Mesenchymal stem cell (in vitro differentiated cells and primary cell): ENCODE data around the gene IL1RL2.

ENCODE experiments used
- DNase-seq: peaks from one replicate; pipeline ENCODE4 v3.0.0-alpha.2; 2013
- H2AFZ ChIP-seq: one replicate; pipeline ENCODE4 v1.6.1; 2013; ENCODE audit warnings: low read depth, mild to moderate bottlenecking, control low read depth, inconsistent platforms, low read length, moderate library complexity
- H2AK5ac ChIP-seq: 2 replicates; pipeline ENCODE4 v1.6.1; 2013; ENCODE audit warnings: low read length, moderate library complexity, mild to moderate bottlenecking, inconsistent platforms; ENCODE audit not compliant: severe bottlenecking
- H2BK120ac ChIP-seq: one replicate; pipeline ENCODE4 v1.6.1; 2013; ENCODE audit warnings: low read depth, mild to moderate bottlenecking, inconsistent platforms, low read length, moderate library complexity
- H2BK12ac ChIP-seq, 2 experiments: one replicate each; pipeline ENCODE4 v1.6.1; 2013; ENCODE audit warnings: inconsistent platforms in 2 of 2, low read length in 2 of 2, mild to moderate bottlenecking in 2 of 2, moderate library complexity in 2 of 2, control low read depth in 1 of 2
- H2BK15ac ChIP-seq: one replicate; pipeline ENCODE4 v1.6.1; 2013; ENCODE audit warnings: mild to moderate bottlenecking, low read depth, inconsistent platforms; ENCODE audit not compliant: poor library complexity, severe bottlenecking
- H2BK5ac ChIP-seq: 2 replicates; pipeline ENCODE4 v1.6.1; 2013; ENCODE audit warnings: low read depth, mild to moderate bottlenecking, low read length, control low read depth, inconsistent platforms; ENCODE audit not compliant: poor library complexity, severe bottlenecking
- H3K14ac ChIP-seq, 2 experiments: one replicate each; pipeline ENCODE4 v1.6.1; 2013; ENCODE audit warnings: inconsistent platforms in 2 of 2, low read length in 2 of 2, control low read depth in 1 of 2, mild to moderate bottlenecking in 1 of 2, moderate library complexity in 1 of 2
- H3K18ac ChIP-seq, 2 experiments: one replicate each; pipeline ENCODE4 v1.6.1; 2013; ENCODE audit warnings: inconsistent platforms in 2 of 2, low read length in 2 of 2, control low read depth in 1 of 2, low read depth in 1 of 2, mild to moderate bottlenecking in 1 of 2
- H3K23ac ChIP-seq, 2 experiments: one replicate each; pipeline ENCODE4 v1.6.1; 2013; ENCODE audit warnings: inconsistent platforms in 2 of 2, low read length in 2 of 2, mild to moderate bottlenecking in 2 of 2, moderate library complexity in 2 of 2, control low read depth in 1 of 2
- H3K27ac ChIP-seq: 2 replicates; pipeline ENCODE4 v1.5.1; 2013; ENCODE audit warnings: mild to moderate bottlenecking, moderate library complexity, low read length, control low read depth, inconsistent platforms; ENCODE audit not compliant: poor library complexity, severe bottlenecking
- H3K27me3 ChIP-seq, 2 experiments: 2 replicates each; pipeline versions ENCODE4 v1.6.1 to v1.7.0; 2013; ENCODE audit warnings: low read length in 2 of 2, mild to moderate bottlenecking in 2 of 2, moderate library complexity in 2 of 2, control low read depth in 1 of 2, inconsistent platforms in 1 of 2; ENCODE audit not compliant: control insufficient read depth in 1 of 2, insufficient read depth in 1 of 2
- H3K36me3 ChIP-seq, 2 experiments: 2 replicates each; pipeline versions ENCODE4 v1.6.1 to v1.7.0; 2013; ENCODE audit warnings: low read length in 2 of 2, control low read depth in 1 of 2, inconsistent platforms in 1 of 2, low read depth in 1 of 2, mild to moderate bottlenecking in 1 of 2; ENCODE audit not compliant: insufficient read depth in 2 of 2, control insufficient read depth in 1 of 2
- H3K4ac ChIP-seq, 2 experiments: one replicate each; pipeline ENCODE4 v1.6.1; 2013; ENCODE audit warnings: inconsistent platforms in 2 of 2, low read length in 2 of 2, mild to moderate bottlenecking in 2 of 2, moderate library complexity in 2 of 2, control low read depth in 1 of 2, low read depth in 1 of 2
- H3K4me1 ChIP-seq: 2 replicates; pipeline ENCODE4 v1.6.1; 2013; ENCODE audit warnings: low read depth, low read length, control low read depth; ENCODE audit not compliant: control insufficient read depth, insufficient read depth
- H3K4me2 ChIP-seq: 2 replicates; pipeline ENCODE4 v1.6.1; 2013; ENCODE audit warnings: low read length, mild to moderate bottlenecking, inconsistent platforms; ENCODE audit not compliant: poor library complexity, severe bottlenecking
- H3K4me3 ChIP-seq, 2 experiments: 2 replicates each; pipeline versions ENCODE4 v1.5.1 to v1.7.0; 2013; ENCODE audit warnings: low read length in 2 of 2, mild to moderate bottlenecking in 2 of 2, control low read depth in 1 of 2, low read depth in 1 of 2; ENCODE audit not compliant: insufficient read depth in 1 of 2
- H3K79me1 ChIP-seq: replicated peaks from 2 replicates; pipeline ENCODE4 v1.6.1; 2013; ENCODE audit warnings: mild to moderate bottlenecking, control low read depth, low read length, inconsistent platforms; ENCODE audit not compliant: poor library complexity, severe bottlenecking
- H3K9ac ChIP-seq: 2 replicates; pipeline ENCODE4 v1.7.0; 2013; ENCODE audit warnings: mild to moderate bottlenecking, low read length, moderate library complexity
- H3K9me3 ChIP-seq: 2 replicates; pipeline ENCODE4 v1.7.0; 2013; ENCODE audit warnings: mild to moderate bottlenecking, low read length; ENCODE audit not compliant: control insufficient read depth
- H4K8ac ChIP-seq: one replicate; pipeline ENCODE4 v1.6.1; 2013; ENCODE audit warnings: inconsistent platforms, mild to moderate bottlenecking, low read length, moderate library complexity
- H4K91ac ChIP-seq: one replicate; pipeline ENCODE4 v1.6.1; 2013; ENCODE audit warnings: mild to moderate bottlenecking, low read length, inconsistent platforms
- WGBS: methylation state at CpG from one replicate; pipeline ENCODE4 v1.1.7; 2013; ENCODE audit warnings: mixed read lengths; 5-methylcytosine and 5-hydroxymethylcytosine counted together

Gene IL1RL2

DNA sequence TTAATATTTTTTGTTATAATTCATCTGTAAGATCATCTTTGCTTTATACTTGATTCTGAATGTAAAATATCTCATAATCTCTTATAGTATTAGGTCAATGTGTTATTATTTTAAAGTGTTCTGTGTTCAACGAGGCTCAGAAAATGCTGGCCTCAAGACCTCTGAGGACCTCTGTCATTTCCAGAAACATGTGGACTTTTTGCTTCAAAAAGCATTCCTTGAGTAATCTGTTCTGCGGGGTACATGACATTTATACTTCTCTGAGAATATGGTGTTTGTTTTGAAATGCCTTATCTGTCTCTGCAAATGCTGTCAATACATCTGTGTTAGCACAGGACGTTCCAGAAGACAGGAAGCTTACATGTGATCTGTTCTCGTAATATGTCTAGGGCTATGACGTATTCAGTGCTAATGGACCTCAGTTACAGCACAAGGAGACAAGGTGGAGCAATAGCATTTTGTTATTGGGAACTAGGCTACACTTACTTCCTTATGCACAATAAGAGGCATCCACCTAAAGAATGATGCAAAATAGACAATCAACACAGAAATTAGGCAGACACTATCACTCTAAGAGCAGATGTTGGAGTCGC lies 86.9 kb downstream of the IL1RL2 start:
- Histone ChIP-seq H3K14ac (no peak overlapping the region), H2BK12ac (no peak overlapping the region), H3K9ac (no peak overlapping the region), H3K23ac (no peak overlapping the region), H4K91ac (no peak overlapping the region), H3K4ac (no peak overlapping the region), H3K4me1 (peaks cover 1% of the 10 kb centered on the region), H3K79me1 (no peaks in the 10 kb centered on the region), H2BK15ac (no peak overlapping the region), H3K18ac (no peak overlapping the region), H3K9me3 (no peaks in the 10 kb centered on the region), H4K8ac (peak overlapping the region; percentile 46), H2AK5ac (no peak overlapping the region), H3K4me3 (no peak overlapping the region), H3K27ac (no peak overlapping the region), H2BK5ac (no peak overlapping the region), H2BK120ac (no peak overlapping the region), H3K36me3 (no peaks in the 10 kb centered on the region), H3K27me3 (peaks cover 8 to 87% of the 10 kb centered on the region in 2 experiments), H2AFZ (no peak overlapping the region), H3K4me2 (no peak overlapping the region)
- peak; percentile 94 for DNase-seq
- WGBS = 34% methylated on average over 6 of the region's 6 CpGs

DNA sequence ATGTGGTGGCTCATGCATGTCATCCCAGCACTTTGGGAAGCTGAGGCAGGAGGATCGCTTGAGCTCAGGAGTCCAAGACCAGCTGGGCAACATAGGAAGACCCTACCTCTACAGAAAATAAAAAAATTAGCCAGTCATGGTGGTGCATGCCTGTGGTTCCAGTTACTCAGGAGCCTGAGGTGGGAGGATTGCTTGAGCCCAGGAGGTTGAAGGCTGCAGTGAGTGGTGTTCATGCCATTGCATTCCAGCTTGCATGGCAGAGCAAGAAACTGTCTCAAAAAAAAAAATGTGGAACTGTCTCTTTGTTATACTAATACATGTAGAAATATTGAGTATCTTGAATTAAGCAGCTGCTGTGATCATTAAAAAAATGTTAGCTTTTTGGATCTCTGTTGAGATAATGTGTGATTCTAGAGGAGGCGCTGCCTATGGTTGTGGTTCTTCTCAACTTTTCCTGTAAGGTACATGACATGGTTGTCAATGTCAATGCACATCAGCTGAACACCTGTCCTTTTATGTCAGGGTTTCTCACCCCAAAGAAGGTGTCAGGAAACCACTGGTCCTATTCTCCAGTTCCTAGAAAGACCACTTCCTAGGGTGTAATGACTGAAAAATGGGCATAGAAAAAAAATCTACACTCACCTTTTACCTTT lies 89.9 kb downstream of the IL1RL2 start:
- Histone ChIP-seq H3K4ac (no peak overlapping the region), H3K18ac (no peak overlapping the region), H3K4me1 (no peaks in the 10 kb centered on the region), H3K27ac (no peak overlapping the region), H2BK5ac (no peak overlapping the region), H3K4me3 (no peak overlapping the region), H3K36me3 (no peaks in the 10 kb centered on the region), H3K9ac (no peak overlapping the region), H2BK12ac (no peak overlapping the region), H3K79me1 (no peaks in the 10 kb centered on the region), H2BK15ac (no peak overlapping the region), H3K27me3 (peaks cover 4 to 90% of the 10 kb centered on the region in 2 experiments), H3K23ac (no peak overlapping the region), H2AFZ (no peak overlapping the region), H2AK5ac (no peak overlapping the region), H2BK120ac (no peak overlapping the region), H4K8ac (no peak overlapping the region), H3K9me3 (no peaks in the 10 kb centered on the region), H3K4me2 (no peak overlapping the region), H3K14ac (no peak overlapping the region), H4K91ac (no peak overlapping the region)
- DNase-seq = no peak
- 100% methylated on average over 2 of the region's 2 CpGs for WGBS

DNA sequence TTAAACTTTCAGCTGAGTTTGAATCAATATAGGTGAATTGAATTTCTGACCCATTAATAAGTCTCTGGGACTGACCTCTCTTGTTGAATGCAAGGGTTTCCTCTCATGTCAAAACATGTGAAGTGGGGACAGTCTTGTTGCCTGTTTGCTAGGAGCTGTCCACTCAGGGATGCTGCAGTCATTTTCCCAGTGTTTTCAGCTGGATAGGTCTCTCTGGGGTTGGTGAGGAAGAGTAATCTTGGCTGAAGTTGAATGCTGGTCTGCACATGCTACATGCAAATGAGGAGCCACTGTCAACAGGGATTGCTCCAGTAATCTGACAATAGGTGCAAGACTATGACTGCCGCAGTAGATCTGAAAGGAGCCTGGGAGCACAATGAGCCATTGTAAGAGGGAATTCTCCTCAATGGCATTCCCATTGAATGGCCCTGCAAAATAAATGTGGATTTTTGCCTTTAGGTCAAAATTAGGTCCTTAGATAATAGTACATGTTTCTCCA lies 90.4 kb downstream of the IL1RL2 start:
- Histone ChIP-seq H3K27ac (no peak overlapping the region), H3K9me3 (no peaks in the 10 kb centered on the region), H4K8ac (no peak overlapping the region), H3K4me2 (no peak overlapping the region), H3K36me3 (no peaks in the 10 kb centered on the region), H3K14ac (no peak overlapping the region), H3K27me3 (peaks cover 4 to 86% of the 10 kb centered on the region in 2 experiments), H2AFZ (no peak overlapping the region), H4K91ac (no peak overlapping the region), H3K4me3 (no peak overlapping the region), H2BK15ac (no peak overlapping the region), H3K9ac (no peak overlapping the region), H3K4me1 (no peaks in the 10 kb centered on the region), H3K79me1 (no peaks in the 10 kb centered on the region), H2BK12ac (no peak overlapping the region), H3K4ac (no peak overlapping the region), H2BK5ac (no peak overlapping the region), H2AK5ac (no peak overlapping the region), H3K18ac (no peak overlapping the region), H2BK120ac (no peak overlapping the region), H3K23ac (no peak overlapping the region)
- DNase-seq = no peak
- WGBS = 94% methylated on average over 1 of the region's 1 CpG

DNA sequence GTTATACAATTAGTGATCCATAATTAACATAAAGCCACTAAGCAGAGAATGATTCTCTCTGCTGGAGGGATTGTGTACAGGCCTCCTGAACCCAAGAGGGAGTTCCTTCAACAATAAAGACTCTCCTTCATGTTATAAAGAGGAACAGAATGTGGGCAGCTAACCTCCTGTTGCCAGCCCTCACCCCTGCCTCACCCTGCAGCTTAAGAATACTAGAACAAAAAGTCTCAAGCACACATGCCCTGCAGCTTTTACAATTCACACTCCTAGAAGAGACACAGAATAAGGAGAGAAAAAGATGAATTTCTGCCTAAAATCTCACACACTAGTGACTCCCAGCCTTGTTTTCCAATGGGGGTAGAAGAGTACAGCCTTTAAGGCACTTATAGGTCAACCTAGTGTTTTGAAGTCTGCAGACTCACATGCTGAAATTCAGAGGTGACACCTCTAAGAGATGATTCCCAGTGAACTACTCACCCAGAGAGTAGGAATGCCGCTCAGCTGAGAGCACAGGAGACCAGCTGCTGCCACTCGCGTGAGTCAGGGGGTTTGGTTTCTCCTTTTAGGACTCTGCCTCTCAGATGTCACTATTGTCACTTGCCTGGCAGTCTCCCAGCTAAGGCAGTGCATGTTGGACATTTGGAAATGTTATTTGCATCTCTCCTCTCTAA lies 92.0 kb downstream of the IL1RL2 start:
- H2BK120ac ChIP-seq = no peak overlapping the region
- no peak overlapping the region for H2BK12ac ChIP-seq
- H3K14ac ChIP-seq = no peak overlapping the region
- no peaks in the 10 kb centered on the region for H3K4me1 ChIP-seq
- no peak overlapping the region for H4K8ac ChIP-seq
- H4K91ac ChIP-seq = no peak overlapping the region
- no peak overlapping the region for H3K4ac ChIP-seq
- H3K27me3 ChIP-seq = peaks cover 2 to 76% of the 10 kb centered on the region in 2 experiments
- no peak overlapping the region for H3K18ac ChIP-seq
- H3K9me3 ChIP-seq = no peaks in the 10 kb centered on the region
- H3K23ac ChIP-seq = no peak overlapping the region
- H2AFZ ChIP-seq = no peak overlapping the region
- H3K79me1 ChIP-seq = no peaks in the 10 kb centered on the region
- H3K27ac ChIP-seq = no peak overlapping the region
- no peaks in the 10 kb centered on the region for H3K36me3 ChIP-seq
- WGBS = 50% methylated on average over 1 of the region's 3 CpGs
- no peak overlapping the region for H2BK15ac ChIP-seq
- H2BK5ac ChIP-seq = no peak overlapping the region
- no peak overlapping the region for H3K4me3 ChIP-seq
- DNase-seq = no peak
- no peak overlapping the region for H3K9ac ChIP-seq
- H3K4me2 ChIP-seq = no peak overlapping the region
- H2AK5ac ChIP-seq = no peak overlapping the region
